ENCODE measurements around the gene IQCB1. TPM values are rescaled to one million over a fixed set of nuclear protein-coding genes. Genes with fewer than 3 reads are reported as not detected.
A peak's percentile ranks its signal among the peaks of the same experiment; 100 is the strongest.

The IQCB1 gene
- total and polyA plus RNA-seq, 9 of the 15 experiments (the other 6 are each of a cell fraction or from before 2014, with no cell fraction given), result 21.1 to 38.1 (median 27.5) TPM

DNA sequence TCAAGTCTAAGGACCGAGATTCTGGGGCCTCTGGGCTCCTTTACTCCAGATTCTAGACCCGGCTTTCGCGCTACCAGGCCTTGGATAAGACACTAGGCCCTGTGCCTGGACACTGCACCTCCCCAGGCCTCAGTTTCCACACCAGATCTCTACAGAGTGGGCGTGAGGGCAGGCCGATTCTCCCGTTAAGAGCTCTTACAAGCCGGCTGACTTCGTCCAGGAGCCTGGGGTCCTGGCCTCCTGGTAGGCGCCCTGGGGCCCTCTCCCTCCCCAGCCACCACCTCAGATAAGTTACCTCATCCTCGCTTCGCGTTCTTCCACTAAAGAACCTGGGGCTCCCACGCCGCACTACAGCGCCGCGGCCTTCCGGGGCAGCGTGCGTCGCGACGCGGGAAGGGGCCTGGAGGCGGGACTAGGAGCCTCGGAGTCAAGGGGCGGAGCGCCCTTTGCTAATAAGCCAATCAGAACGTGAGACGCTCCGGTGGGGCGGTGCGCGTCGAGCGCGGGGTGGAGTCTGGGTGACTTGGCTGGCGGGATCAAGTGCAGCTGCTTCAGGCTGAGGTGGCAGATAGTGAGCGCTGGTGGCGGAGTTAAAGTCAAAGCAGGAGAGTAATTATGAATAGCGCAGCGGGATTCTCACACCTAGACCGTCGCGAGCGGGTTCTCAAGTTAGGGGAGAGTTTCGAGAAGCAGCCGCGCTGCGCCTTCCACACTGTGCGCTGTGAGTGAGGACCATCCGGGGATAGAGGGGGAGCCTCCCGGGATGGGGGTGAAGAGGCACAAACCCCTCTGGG lies at the start of gene IQCB1, which contains the start of gene EAF2 (continued):
- TF ChIP-seq XRCC3 (IDR thresholded peaks at IDR 0.05) (no peak), ZSCAN32 (CRISPR knock-in tag; IDR thresholded peaks at IDR 0.05) (no peak), SIX5 (IDR thresholded peaks at IDR 0.05; ENCODE audit: borderline replicate concordance in 1 of 2, insufficient read depth in 1 of 2, low read depth in 1 of 2, low read length in 2 of 2) (no peak), SMAD4 (CRISPR knock-in tag; conservative IDR thresholded peaks at IDR 0.05) (no peak), SUPT5H (IDR thresholded peaks at IDR 0.05) (peak; percentile 74), POLR2A (conservative IDR thresholded peaks at IDR 0.05) (peak; percentile 82), ETS2 (tag; IDR thresholded peaks at IDR 0.05; ENCODE audit: borderline replicate concordance, poor library complexity, severe bottlenecking) (no peak), MBD2 (IDR thresholded peaks at IDR 0.05; ENCODE audit: borderline replicate concordance, low read depth) (no peak; the same call in 1 of the 2 replicates), ARHGAP35 (IDR thresholded peaks at IDR 0.05; ENCODE audit: partially characterized antibody) (no peak), JUN (IDR thresholded peaks at IDR 0.05; ENCODE audit: borderline replicate concordance, low read depth, low read length) (no peak), JUN (CRISPR knock-in tag; IDR thresholded peaks at IDR 0.05; ENCODE audit: borderline replicate concordance) (0 out of 2 replicates have a peak, but pooled peaks have one; percentile 57), SP1 (CRISPR knock-in tag; IDR thresholded peaks at IDR 0.05) (peak; percentile 70), ZNF316 (IDR thresholded peaks at IDR 0.05) (0 out of 2 replicates have a peak, but pooled peaks have one; percentile 27), STAT5A (IDR thresholded peaks at IDR 0.05; ENCODE audit: borderline replicate concordance, low read length) (no peak), KLF1 (tag; IDR thresholded peaks at IDR 0.05) (no peak), NRF1 (conservative IDR thresholded peaks at IDR 0.05 in 1 of 2, IDR thresholded peaks at IDR 0.05 in 1 of 2) (peak; percentile 80 to 83), PTTG1 (tag; IDR thresholded peaks at IDR 0.05; ENCODE audit: low read depth) (no peak), PPARD (CRISPR knock-in tag; IDR thresholded peaks at IDR 0.05) (no peak), PYGO2 (tag; IDR thresholded peaks at IDR 0.05) (no peak)
- TF ChIP-seq, protein P1, sequence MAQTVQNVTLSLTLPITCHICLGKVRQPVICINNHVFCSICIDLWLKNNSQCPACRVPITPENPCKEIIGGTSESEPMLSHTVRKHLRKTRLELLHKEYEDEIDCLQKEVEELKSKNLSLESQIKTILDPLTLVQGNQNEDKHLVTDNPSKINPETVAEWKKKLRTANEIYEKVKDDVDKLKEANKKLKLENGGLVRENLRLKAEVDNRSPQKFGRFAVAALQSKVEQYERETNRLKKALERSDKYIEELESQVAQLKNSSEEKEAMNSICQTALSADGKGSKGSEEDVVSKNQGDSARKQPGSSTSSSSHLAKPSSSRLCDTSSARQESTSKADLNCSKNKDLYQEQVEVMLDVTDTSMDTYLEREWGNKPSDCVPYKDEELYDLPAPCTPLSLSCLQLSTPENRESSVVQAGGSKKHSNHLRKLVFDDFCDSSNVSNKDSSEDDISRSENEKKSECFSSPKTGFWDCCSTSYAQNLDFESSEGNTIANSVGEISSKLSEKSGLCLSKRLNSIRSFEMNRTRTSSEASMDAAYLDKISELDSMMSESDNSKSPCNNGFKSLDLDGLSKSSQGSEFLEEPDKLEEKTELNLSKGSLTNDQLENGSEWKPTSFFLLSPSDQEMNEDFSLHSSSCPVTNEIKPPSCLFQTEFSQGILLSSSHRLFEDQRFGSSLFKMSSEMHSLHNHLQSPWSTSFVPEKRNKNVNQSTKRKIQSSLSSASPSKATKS (CRISPR knock-in tag; IDR thresholded peaks at IDR 0.05), result no peak
- TF ChIP-seq, protein P2, sequence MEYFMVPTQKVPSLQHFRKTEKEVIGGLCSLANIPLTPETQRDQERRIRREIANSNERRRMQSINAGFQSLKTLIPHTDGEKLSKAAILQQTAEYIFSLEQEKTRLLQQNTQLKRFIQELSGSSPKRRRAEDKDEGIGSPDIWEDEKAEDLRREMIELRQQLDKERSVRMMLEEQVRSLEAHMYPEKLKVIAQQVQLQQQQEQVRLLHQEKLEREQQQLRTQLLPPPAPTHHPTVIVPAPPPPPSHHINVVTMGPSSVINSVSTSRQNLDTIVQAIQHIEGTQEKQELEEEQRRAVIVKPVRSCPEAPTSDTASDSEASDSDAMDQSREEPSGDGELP (CRISPR knock-in tag; IDR thresholded peaks at IDR 0.05; ENCODE audit: borderline replicate concordance), result peak; percentile 94
- TF ChIP-seq, protein P3, sequence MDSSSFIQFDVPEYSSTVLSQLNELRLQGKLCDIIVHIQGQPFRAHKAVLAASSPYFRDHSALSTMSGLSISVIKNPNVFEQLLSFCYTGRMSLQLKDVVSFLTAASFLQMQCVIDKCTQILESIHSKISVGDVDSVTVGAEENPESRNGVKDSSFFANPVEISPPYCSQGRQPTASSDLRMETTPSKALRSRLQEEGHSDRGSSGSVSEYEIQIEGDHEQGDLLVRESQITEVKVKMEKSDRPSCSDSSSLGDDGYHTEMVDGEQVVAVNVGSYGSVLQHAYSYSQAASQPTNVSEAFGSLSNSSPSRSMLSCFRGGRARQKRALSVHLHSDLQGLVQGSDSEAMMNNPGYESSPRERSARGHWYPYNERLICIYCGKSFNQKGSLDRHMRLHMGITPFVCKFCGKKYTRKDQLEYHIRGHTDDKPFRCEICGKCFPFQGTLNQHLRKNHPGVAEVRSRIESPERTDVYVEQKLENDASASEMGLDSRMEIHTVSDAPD (CRISPR knock-in tag; IDR thresholded peaks at IDR 0.05), result no peak
- TF ChIP-seq, protein P4, sequence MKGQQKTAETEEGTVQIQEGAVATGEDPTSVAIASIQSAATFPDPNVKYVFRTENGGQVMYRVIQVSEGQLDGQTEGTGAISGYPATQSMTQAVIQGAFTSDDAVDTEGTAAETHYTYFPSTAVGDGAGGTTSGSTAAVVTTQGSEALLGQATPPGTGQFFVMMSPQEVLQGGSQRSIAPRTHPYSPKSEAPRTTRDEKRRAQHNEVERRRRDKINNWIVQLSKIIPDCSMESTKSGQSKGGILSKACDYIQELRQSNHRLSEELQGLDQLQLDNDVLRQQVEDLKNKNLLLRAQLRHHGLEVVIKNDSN (CRISPR knock-in tag; IDR thresholded peaks at IDR 0.05), result no peak

Measured in K562 (cell line).